NCI-H2029 (cell line): ENCODE data around the gene TEX261.
"Not testable (repeated sequence)": the region's sequence is repeated elsewhere in the genome, so short reads cannot be mapped to it uniquely, and the experiment has no call there.

Experiments
- DNase-seq: peaks from one replicate; lab custom pipeline; 2025; lab: John Stamatoyannopoulos, UW

TEX261 gene

GRCh38 chr2:70999931-71000330 is 5.3 kb upstream of the TEX261 start:
- DNase-seq = not testable (repeated sequence)

DNA sequence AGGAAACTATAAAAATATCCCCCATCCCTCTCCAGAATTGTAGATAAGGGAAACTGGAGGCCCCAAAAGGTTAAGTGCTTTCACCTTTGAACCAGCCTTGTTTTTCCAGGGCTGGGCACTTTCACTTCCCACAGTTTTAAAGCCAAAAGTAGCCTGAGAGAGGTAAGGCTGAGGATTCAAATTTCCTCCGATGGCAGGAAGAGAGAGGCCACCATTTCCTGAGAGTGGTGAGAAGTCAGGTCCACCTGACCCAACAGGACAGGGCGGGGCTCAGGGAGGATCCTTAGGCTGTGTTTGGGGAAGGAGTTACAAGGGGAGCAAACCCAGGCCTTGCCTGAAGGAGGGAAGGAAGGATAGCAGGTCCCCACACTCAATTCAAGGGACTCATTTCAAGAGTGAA is 4.7 kb upstream of the TEX261 start:
- DNase-seq = no peak

- not testable (repeated sequence) for DNase-seq
Observed at GRCh38 chr2:70998885-70999284, 4.2 kb upstream of the TEX261 start.

GRCh38 chr2:70995426-70995729 is 705 bp upstream of the TEX261 start:
- DNase-seq = peak; percentile 41

DNA sequence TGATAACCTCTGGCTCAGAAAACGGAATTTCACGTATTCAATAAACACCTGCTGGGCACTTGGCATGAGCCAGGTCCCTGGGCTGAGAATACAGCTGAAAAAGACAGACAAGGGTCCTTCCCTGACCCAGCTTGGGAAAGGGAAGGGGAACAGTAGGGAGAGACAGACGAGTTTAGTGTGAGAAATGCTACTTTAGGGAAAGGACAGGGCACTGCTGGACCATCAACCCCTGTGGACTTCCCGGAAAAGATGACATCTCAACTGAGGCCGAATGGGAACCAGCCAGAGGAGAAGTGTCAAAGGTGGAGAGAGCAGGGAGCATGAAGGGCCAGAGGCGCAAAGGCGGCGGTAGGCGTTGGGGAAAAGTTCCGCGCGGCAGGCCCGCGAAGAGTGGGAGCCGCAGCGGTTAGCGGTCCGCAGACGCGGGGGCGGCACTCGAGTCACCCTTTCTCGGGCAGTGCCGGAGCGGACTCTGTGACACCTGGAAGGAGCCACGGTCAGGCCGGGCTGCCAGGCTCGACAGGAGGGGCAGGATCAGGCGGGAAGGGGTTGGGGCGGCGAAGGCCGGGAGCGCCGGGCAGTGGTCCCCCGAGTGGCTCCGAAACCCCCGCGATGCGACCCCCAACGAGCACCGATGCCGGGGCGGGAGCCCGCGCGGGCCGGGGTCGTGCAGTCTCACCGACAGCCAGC is 519 bp downstream of the TEX261 start:
- DNase-seq = no peak

GRCh38 chr2:70992945-70993853 is 1.5 kb downstream of the TEX261 start:
- DNase-seq = no peak

- DNase-seq = no peak
Observed at GRCh38 chr2:70991742-70992141, 2.9 kb downstream of the TEX261 start.

GRCh38 chr2:70991142-70991541 is 3.5 kb downstream of the TEX261 start:
- DNase-seq = no peak

DNA sequence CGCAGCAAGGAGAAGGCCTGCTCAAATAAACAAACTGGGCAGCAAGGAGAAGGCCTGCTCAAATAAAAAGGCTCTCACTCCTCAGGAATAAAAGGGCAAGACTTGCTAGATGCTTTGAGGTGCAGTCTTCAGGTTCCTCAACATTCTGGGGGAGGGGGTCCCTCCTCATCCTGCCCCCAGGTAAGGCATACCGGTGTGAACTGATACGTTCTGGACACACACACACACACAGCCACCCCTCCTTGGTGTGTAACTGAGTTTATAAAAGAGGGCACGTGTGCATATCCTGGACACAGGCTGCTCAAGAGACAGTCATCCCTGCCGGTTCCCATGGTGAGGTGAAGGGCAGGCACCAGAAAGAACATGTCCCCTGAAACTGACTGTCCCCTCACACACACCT is 4.5 kb downstream of the TEX261 start:
- DNase-seq = no peak

- no peak for DNase-seq
Observed at GRCh38 chr2:70988726-70989648, 5.7 kb downstream of the TEX261 start.

DNA sequence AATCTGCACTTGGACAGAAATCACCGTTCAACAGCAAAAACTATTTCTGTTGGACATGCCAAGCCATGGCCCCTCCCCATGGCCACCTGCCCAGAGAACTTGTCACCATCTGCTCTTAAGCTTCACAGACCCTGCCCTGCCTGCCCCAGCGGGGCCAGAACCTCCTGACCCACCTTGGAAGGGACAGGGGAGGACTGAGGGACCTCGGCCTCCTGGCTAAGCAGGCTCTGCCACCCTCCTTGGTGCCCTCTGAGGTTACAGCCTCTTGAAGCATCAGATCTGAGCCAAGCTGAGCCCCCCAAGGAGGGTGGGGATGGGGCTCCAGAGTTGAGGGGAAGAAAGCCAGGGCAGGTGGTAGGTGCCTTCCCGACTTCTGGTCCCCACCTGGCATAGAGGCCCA is 6.5 kb downstream of the TEX261 start:
- DNase-seq = no peak

DNA sequence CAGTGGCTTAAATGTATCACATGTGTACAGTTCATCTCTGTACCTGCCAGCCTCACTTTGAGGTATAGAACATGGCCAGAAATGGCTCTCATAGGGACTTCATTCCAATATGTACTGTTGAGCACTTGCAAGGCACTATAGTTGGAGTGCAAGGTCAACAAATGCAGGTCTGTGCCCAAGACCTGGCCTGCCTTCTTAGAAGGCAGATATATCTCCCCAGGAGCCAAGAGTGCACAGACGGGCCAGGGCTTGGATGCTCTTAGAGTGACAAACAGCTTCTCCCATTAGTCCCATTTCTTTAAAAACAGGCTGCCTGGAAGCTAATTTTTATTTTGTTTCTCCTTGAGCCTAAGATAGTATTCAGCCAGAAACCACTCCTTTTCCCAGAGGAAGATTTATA is 7.3 kb downstream of the TEX261 start:
- DNase-seq = no peak

DNA sequence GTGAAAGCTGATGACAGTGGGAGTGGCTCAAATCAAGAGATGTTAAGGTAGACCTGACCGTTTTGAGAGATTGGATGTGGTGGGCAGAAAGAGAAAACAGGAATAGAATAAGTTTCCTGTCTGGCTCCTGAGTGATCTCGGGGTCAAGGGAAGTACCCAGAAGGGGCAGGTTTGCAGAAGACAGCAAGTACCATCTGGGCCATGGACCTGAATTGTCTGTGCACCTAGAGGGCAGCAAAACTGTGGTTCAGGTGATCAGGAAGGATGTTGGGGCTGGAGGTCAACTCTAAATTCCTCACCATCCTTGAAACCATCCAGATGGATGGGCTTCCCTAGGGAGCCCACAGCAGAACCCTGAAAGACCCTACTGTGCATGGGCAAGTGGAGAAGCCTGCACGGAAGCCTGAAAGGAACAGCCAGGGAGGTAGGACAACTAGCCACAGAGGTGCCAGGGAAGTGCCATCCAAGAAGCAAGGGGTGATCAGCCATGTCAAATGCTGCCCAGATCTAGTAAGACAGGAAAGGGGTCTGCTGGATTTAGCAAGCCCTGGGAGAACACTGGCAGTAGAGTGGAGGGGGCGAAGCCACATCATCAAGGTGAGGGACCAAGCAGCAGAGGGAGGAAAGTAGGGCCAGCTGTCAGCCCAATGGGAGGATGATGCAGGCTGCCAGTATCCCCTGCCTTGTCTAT is 8.0 kb downstream of the TEX261 start:
- no peak for DNase-seq

- DNase-seq = no peak
Observed at GRCh38 chr2:70985956-70986355, 8.7 kb downstream of the TEX261 start.

- no peak for DNase-seq
Observed at GRCh38 chr2:70985283-70985688, 9.4 kb downstream of the TEX261 start.

- DNase-seq = peak; percentile 4
Observed at GRCh38 chr2:70984576-70985282, 9.9 kb downstream of the TEX261 start.

GRCh38 chr2:70984228-70984575 is 10.5 kb downstream of the TEX261 start:
- no peak for DNase-seq

GRCh38 chr2:70983506-70984227 is 11.0 kb downstream of the TEX261 start:
- DNase-seq = no peak

DNA sequence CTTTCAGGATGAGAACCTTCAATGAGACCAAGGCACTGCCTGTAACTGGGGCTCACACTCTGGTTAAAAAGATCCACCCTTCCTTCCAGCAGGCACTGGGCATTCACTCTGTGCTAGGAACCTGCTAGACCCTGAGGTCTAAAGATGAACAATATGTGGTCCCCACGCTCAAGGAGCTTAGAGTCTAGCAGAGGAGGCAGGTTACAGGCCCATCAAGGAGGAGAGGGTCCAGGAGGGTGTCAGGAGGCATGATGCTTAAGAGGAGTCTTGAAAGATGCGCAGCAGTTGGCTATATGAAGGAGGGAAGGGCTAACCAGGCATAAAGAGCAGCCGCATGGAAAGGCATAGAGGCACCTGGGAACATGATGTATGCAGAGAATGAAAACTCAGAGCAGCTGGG is 11.7 kb downstream of the TEX261 start:
- no peak for DNase-seq
